ENCODE data around the gene CREB1.

CREB1 gene

GRCh38 chr2:207504513-207505170, 25.1 kb upstream of the CREB1 start:
- no peak for DNase-seq

- no peak for DNase-seq
Observed at GRCh38 chr2:207505171-207505570, 24.6 kb upstream of the CREB1 start.

- DNase-seq, result no peak
Observed at GRCh38 chr2:207505728-207506127, 24.0 kb upstream of the CREB1 start.

DNA sequence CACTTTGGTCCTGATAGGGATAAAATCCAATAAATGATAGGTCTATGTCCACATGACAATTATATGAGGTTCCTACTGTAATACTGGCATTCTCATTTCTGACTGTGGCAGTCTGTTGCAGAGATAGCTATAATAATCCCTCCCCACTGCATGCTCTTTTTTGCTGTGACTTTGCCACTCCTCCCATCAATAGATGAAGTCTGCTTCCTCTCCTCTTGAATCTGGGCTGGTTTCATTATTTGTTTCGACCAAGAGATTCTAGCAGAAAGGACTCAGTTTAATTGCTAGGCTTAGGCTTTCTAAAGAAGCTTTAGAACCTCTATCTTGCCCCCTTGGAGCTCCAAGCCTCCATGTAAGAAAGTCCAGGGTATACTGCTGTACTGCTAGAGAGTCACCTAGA, 23.3 kb upstream of the CREB1 start:
- DNase-seq, result no peak

- DNase-seq, result no peak
Observed at GRCh38 chr2:207510148-207510547, 19.6 kb upstream of the CREB1 start.

DNA sequence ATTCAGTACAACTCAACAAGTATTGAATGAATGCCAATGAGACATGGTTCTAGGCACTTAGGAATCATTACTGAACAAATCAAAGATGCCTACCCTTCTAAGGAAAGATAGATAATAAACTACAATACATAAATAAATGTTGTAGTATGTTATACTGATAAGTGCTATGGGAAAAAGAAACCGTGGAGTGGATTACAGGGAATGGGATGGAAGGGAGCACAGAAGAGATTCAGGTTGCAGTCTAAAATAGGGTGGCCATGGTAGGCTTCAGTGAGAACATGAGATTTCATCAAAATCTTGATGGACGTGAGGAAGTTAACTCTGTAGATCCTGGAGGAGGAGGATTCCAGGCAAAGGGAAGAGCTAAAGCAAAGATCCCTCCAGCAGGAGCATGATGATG, 17.9 kb upstream of the CREB1 start:
- no peak for DNase-seq

- no peak for DNase-seq
Observed at GRCh38 chr2:207512356-207512755, 17.4 kb upstream of the CREB1 start.

GRCh38 chr2:207513551-207514257, 16.1 kb upstream of the CREB1 start:
- no peak for DNase-seq

DNA sequence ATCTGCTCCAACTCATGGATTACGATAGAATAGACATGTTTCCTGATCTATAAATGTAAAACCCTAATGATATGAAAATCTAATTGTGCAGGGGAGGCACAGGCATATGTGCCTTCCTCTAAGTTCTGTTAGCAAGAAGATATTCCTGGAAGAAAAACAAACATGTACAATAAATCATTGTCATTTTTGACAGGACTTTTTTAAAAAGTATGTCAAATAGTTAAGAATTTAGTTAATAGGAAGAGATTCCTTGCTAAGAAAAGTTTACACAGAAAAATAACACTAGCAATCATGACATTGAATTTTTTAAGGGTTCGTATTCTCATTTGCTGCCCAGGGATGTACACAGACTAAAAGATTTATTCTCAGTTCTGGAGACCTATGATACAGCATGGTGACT, 15.3 kb upstream of the CREB1 start:
- no peak for DNase-seq

- DNase-seq, result no peak
Observed at GRCh38 chr2:207515671-207516070, 14.1 kb upstream of the CREB1 start.

DNA sequence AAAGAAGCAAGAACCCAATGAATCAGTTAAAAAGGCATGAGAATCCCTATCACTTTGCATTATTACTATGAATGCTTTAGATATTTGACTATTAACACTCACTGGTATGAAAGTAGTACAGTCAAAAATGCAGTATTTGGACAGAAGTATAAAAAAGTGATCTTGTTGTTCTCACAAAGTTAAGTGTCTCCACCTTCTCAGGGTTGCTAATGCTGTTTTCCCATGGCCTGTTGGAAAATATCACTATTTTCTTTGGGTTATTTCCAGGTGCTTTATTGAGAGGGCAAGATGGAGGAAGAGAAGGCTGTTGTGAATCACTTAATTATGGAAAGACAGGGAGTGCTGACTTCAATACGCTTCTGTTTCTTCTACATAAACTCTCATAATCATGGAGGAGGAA, 13.6 kb upstream of the CREB1 start:
- no peak for DNase-seq

DNA sequence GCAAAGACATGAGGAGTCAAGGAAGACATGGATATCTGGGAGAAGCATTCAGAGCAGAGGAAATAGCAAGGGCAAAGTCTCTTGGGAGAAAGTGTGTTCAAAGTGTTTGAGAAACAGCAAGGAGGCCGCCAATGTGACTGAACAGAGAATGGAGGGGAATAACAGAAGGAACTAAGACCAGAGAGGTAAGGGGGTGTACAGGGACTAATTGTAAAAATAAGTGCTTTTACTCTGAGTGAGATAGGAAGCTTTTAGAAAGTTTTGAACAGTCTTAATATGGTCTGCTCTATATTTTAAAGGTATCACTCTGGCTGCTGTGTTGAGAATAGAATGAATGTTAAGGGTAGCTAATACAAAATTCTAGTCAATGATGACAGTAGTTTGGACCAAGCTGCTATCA, 6.8 kb upstream of the CREB1 start:
- no peak for DNase-seq

- DNase-seq, result no peak
Observed at GRCh38 chr2:207525296-207525695, 4.5 kb upstream of the CREB1 start.

DNA sequence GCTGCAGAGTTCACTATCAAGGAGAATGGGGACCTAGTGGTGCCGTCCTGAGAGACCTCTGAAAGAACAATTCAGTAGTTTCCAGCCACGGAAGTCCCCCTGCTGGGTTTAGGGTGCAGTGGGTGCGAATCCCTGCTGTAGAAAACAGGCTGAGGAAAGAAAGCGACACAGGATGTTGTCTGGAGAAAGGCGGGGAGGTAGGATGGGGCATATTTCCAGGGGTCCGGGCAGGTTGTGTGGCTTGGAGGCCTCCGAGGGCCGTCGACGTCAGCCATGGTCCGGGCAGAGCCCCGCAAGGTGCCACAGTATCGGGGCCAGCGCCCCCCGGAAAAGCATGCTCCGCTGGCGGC, 807 bp upstream of the CREB1 start:
- DNase-seq, result peak; percentile 75

- peak; percentile 66 for DNase-seq
Observed at GRCh38 chr2:207530160-207531031, 634 bp downstream of the CREB1 start.

DNA sequence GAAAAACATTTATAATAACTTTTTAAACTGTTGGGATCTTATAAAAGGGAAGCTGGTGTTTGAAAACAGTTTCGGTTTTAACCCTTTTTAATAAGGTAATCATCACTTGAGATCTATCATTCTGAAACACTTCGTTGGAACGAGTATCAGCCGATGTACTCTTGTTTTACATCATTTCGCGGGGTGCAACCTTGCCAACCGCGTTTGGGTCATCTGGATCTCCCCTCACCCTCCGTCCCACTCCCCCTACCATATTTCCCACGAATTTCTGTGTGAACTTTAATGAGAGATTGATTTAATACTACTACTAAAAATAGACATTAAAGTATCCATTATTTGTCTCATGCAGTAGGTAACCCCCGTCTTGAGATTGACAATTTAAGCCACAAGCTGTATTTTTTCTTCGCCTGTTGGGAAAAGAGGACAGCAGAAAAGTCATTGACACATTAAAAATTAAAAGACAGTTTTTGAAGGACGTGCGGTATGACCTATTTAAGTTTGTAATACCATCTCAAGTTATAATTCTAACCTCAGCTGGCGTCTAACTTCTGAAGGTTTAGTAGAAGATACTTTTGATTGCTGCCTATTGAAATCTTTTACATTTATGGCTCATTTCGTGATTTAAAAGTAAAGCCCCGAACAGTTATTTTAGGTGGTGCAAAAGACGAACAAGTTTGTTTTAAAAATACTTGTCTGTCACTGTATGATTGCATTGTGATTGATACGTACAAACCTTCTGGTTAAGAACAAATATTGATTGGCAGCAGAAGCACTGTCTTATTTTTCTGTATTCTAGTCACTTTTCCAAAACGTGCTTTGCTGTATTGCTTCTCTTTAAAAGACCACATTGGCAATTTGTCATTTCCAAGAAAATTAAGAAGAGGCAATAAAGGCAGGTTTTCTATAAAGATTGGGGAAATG, 1.5 kb downstream of the CREB1 start:
- peak; percentile 24 for DNase-seq

GRCh38 chr2:207532676-207533075, 2.9 kb downstream of the CREB1 start:
- DNase-seq, result no peak

DNA sequence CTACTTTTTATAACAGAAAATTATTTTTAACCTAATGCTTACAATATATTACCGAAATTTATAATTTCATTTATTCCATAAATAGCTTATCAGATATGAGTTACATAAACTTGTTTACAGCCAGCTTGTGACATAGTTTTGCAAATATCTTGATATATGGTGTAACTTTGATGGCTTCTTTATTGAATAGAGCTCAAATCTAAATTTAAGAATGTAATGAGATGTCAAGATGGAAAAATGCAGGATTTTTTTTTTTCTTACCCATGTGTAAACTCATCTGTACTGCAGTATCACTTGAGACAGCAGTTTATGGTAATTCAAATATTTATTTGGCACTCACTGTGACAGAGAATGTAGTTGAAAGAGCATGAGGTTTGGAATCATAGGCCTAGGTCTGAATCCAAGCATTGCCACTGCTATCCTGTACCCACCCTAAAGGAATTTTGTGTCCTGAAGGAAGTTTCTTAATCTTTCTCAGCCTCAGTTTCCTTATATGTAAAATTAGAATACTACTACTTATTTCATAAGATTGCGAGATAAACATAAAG, 3.8 kb downstream of the CREB1 start:
- DNase-seq, result no peak

- DNase-seq, result no peak
Observed at GRCh38 chr2:207534417-207534816, 4.7 kb downstream of the CREB1 start.

DNA sequence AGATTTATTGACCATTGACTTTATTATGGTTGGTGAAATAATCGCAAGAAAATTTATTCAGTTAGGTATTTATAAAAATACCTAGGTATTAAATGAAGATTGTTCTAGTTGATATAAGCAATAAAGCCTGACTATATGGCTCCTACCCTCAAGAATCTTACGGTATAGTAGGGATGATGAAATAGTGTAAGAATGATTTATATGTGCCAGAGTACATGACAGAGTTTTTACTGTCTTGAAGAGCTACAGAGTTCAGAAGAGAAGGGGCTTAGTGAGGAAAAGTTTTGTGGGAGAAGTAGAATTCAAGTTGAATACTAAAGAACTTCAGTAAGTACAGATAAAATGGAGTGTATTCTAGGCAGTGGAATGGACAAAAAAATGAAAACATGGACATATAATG, 9.7 kb downstream of the CREB1 start:
- no peak for DNase-seq

- no peak for DNase-seq
Observed at GRCh38 chr2:207540431-207540830, 10.7 kb downstream of the CREB1 start.

GRCh38 chr2:207541933-207542332, 12.2 kb downstream of the CREB1 start:
- DNase-seq, result no peak
